ENCODE results near the gene RIPOR2.
"Not testable (repeated sequence)": the region's sequence is repeated elsewhere in the genome, so short reads cannot be mapped to it uniquely, and the experiment has no call there.

Gene RIPOR2

DNA sequence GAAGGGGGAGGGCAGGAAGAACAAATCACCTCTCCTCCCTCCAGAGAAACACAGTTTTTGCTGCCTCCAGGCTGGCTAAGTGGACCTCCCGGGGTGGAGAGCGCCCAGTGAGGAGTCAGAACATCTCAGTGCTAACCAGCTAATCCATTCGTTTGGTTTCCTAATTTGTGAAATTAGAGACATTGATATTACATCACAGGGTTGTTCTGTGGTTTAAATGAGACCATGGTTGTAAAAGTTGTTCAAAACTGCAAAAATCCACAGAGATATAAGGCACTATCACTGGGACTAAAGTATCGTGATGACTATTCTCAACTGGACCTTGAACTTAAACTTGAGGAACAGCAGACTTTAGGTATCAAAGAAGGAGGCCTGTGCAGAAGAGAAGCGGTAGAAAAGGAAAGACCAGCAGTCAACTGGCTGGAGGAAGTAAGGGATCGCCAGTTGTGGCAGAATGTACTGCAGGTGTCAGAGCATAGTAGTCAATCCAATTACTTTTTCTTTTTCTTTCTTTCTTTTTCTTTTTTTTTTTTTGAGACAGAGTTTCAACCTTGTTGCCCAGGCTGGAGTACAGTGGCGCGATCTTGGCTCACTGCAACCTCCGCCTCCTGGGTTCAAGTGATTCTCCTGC is 33.9 kb downstream of the RIPOR2 start:
- DNase-seq: no peak

DNA sequence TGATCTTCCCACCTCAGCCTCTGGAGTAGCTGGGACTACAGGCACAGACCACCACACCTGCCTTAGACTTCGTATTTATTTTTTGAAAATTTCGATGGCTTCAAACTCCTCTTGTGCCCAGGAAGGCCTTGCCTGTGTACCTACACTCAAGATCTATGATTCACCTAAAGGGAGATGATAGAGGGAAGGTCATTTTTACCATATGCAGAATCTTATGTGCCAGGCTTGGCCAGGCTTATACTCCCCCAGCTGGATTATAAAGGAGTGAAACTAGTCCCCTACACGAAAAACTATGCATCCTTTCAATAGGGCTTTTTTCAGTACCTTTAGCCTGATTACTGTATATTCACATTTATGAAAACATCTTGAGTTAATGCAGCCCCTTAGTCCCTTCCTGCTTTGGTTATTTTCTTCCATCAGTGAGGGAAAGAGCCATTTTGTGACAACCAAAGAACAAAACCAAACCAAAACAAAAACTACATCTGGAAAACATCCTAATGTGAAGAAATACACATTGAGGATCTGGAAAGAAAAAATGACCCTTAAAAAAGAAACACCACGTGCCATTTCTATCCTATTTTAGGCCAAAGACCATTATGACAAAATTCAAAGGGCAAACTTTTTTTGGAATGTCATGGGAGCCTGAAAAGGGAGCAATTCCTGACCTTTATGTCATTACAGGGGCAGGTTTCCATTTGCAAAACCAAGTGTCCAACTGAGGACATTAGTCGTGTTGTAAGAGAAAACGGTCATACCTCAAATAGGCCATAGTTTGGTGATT is 34.7 kb downstream of the RIPOR2 start:
- DNase-seq: no peak

DNA sequence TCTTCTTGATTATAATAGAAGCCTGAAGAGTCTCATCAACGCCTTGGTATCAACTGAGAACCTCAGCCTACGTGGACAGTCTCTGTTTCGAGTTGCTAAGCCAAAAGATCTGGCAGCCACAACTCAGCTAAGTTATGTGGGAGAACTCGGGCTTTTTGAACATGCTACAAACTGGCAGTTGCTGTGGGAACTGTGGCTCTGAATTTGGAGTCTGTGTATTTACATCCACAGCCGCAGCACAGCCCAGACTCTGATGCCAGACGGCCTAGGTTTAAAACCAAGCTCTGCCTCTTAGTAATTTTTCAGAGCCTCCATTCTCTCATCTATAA is 35.8 kb downstream of the RIPOR2 start:
- no peak for DNase-seq

DNA sequence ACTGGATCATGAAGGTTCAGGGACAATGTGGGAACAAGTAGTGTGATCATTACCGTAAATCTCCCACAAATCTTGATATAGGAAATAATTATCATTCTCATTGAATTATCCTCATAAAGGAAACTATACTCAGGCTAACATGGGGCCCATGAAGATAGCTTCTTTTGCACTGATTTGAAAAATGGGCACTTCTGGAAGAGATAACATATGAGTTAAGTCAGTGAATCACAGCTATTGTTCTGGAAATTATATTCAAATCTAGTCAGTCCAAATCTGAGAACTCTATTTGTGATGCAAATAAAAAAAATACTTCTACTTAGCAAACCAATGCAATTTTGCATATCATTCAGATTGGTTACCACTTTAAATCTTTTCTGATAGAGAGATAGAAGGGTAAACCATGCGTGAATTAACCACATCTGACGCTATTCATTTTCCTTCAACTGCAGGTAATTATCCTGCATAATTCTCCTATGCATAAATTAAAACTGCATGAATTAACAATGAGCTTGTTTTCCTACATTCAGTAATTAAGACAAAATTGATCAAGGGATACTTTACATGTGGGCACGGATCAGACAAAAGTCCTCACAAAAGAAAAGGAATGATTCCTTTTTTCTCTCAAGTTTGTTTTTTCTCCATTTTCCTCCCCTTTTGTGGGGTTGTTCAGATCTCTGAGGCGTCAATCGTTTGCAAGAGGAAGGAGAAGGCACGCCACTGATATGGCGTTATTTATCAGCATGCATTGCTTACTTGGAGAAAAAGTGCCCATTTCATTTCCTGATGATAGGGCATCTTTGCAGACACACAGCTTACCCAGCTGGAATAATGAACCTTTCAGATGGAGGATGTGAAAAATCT is 36.4 kb downstream of the RIPOR2 start:
- DNase-seq: no peak

DNA sequence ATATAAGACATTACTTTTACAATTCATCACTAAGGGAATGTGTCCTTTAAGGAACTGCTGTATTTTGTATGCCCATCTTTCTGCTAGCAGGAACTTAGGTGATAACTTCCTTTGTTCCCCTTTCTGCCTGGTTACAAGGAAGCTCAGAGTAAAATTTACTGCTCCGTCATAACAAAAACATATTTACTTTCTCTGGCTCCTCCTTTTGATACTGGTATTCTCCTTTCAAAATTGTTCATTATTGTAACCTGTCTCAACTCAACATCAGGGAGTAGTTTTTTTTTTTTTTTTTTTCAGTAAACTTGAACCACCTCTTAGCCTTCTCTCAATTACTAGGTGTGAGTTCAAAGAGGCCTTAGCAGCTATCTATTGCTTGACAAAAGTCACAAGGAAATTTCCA is 37.1 kb downstream of the RIPOR2 start:
- no peak for DNase-seq

DNA sequence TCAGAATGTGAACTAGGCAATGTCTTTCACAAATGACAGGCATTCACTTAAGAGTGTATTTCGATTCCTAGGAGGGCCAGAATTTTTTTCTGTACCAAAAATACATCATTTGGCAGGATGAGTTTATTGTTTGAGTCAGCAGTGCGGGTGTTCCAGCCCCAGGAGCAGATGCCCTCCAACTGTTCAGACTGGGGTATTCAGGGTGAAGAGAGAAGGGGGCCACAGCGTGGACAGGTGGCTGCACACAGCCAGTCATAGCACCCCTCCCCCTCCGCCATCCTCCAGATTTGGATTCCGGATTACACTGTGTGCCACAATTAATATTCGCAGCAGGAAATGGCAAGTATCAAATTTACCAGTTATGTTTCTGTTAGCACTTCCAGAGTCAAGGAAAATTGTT is 38.6 kb downstream of the RIPOR2 start:
- no peak for DNase-seq

DNA sequence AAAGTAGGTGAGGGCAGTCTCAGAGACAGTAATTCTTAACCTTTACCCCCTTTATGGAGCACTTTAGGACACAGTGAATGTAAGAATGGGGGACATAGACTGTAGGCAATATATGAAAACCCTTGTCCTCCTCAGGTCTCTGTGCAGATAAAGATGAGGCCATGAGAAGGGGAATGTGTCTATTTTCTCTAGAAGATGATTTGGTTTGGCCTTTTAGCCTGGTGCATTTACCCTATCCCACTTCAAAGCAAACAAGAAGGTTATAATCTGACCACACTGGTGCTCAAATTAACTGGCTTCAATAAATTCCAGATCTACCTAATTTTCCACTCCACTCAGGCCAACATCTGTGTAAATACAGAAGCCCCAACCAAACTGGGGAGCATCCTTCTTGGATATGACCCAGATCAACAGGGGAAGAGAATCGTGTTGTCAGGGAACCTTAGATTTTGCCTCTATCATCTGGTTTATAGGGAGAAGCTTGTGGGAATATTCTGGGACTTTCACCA is 42.4 kb downstream of the RIPOR2 start:
- no peak for DNase-seq

DNA sequence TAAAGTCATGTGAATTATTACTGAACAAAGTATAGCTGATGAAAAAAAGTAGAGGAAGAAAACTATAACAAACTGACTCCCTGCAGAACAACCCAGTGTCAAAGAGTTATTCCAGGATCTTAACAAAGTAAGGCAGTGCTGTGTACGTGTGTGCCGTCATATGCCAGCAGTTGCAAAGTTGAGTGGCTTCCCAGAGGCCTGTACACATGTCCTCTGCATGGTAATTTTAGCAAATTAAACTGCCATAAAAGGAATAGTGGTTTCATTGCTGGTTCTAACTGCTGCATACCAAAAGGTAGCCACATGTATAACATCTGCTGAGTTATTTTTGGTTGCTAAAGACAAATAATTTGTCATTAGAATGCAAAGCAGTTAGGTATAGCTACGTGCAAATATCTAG is 44.8 kb downstream of the RIPOR2 start:
- no peak for DNase-seq

DNA sequence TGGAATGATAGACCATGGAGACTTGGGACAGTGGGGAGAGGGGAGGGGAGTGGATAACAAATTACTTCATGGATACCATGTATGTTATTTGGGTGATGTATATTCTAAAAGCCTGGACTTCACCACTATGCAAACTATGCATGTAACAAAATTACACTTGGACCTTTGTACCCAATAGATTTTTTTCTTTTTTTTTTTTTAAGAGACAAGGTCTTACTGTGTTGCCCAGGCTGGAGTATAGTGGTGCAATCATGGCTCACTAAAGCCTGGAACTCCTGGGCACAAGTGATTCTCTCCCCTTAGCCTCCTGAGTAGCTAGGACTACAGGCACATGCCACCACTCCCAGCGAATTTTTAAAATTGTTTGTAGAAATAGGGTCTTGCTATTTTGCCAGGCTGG is 45.3 kb downstream of the RIPOR2 start:
- DNase-seq: no peak

DNA sequence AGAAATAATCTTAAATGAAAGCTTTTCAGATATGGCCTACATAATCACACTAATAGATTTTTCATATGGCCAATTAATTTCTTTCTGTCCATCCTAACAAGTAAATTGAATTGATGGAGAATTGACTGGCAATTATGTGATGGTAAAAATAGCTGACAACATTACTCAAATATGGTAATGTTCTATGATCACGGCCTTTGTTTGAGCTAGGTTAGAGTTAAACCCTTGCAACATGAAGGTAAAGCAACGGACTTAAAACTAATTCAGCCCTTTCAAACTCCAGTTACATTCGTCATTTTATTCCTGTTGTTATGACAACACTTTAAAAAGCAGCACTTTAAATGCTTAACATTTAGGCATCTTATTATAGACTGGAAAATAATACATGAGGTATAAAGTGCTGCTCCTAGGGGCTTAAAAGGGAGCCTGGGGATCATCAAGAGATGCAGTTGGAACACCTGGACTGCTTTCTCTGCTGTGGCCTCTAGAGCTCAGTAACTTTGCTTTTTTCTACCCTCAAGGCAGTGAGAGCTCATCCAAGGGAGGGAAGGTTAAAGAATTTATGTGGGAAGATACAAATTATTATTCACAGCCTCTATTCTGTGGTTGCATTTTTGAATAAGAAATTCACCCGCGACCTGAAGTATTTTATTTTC is 46.9 kb downstream of the RIPOR2 start:
- no peak for DNase-seq

DNA sequence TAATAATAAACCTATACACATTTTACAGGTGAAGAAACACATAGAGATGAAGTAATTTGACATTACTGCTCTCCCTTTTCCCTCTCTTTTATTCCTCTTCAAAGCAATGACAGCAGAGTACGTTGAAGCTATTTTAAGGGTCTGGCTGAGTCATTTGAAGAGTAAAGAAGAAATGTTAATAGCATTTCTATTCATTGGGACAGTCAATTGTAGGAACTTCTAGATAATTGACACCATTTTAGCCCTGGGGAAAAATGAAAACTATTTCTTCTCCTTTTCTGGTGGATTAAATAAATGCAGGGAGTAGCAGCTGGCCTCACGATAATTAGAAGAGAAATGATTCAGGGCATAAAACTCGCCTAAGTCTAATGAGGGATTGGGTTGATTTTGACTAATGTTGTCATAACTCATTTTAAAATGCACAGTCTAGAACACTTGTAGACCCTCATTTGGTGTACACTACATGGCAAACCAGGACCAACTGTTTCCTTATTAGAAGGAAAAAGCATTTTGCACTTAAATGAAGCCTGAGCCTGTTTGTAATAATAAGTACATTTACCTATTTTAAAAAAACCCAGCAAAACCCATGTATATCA is 48.1 kb downstream of the RIPOR2 start:
- no peak for DNase-seq

DNA sequence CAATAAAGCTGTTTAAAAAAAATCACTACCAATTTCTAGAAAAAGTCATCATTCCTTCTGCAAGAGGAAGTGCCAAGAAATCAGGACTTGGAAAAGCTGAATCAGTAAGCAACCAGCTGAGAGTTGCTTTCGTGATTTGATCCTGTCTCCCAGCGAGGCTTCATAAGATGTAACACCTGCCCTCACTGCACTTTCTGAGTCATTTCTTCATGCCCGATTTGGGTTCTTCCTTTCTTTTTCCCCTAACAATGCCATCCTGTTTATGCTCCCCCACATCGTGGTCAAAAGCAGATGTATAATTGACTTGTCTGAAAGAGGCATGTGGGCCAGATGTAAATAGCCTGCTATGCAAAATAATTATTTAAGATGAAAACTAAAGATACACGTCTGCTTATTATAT is 52.1 kb downstream of the RIPOR2 start:
- peak; percentile 80 for DNase-seq

DNA sequence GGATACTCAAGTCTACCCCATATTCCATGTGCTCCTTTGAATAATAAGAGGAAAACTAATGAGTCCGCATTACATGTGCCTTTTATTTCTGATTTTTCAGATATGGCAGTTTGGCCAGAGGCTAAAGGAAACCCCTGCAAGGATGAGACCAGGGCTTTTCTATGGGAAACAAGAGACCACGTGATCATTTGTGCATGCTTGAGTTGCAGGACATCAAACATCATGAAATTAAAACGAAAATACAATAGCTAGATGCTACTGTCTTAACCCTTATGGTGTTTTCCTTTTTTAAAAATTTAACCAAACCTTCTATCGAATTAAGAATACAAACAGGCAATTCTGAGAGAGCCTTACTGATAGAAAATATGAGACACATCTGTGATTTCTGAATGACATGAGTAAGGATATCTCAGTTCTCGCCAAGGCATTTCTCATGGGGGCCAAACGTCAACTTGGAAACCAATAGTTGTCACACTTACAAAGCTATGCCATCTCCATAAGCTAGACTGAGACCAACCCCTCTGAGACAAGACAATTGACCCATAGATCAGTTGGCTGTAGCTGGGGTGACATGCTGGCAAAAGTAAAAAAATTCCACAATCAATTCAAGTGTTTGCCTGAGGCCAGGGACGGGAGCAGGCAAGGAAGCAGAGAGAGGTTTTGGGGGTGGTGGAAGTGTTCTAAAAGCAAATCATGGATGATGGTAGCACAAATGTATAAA is 52.8 kb downstream of the RIPOR2 start:
- no peak for DNase-seq

DNA sequence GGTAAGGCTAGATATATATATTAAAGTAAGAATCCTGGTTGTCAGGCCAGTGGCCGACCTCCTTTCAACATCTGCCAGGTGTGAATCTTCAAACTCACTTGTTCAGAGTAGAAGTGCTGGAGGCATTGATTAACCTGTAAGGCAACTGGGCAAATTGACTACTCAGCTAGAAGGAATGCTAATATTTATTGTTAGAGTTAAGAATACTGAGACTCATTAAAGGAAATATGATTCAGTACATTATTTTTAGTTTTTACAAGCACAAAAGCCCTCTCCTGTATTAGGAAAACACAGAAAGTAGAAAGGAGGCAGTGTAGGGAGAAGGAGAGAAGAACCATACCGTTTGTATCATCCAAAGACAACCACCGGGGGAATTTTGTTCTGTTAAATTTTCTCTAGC is 53.5 kb downstream of the RIPOR2 start:
- DNase-seq: peak; percentile 22

DNA sequence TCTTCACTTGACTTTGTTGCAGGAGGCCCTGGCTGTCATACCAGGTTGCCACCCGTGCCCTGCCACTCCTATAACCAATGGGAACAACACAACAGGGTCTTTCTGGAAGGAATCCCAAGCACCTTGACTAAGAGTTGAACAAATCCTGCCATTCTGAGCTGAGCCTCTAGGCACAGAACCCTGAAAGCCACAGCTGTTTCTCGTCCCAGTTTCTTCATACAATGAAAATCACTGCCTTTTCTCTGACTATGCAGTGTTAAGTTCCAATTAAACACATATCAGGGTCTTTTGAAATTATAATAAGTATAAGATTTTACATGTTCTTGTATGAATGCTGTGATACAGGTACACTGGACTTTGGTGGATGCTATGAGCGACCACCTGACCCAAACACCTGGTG is 54.4 kb downstream of the RIPOR2 start:
- no peak for DNase-seq

DNA sequence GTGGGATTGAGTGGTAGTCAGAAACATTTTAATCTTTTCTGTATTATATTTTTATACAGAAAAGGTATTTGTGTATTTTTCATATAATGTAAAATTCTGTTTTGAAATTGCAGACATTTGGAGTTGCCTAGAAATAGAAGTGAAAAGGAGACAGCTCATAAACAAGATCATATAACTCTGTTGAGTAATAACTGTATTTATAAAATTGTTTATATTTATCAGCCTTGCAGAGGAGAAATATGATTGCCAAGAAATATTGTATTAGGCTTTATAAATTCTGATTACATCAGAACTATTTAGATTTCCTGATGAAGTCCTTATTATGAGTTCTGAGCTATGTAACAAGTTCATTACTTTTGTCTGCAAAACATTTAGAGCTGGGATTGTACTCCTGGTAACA is 55.3 kb downstream of the RIPOR2 start:
- DNase-seq: no peak

DNA sequence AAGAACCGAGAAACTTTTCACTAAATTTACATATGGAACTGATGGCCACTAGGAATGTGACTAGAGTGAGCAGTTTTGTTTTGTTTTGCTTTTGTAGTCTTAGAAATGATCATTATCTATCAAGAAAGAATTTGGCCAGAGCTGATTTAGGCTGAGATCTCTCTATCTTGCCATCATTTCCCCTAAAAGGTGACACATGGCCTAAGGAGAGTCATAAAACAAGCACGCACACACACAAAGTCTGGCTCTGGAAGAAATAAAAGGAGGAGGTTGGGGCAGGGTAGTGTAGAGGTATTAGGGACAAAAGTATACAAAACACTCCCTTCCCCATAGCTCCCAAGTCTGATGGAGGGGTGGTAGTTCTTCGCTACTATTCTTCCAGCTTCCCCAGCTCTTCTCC is 56.4 kb downstream of the RIPOR2 start:
- peak; percentile 75 for DNase-seq

DNA sequence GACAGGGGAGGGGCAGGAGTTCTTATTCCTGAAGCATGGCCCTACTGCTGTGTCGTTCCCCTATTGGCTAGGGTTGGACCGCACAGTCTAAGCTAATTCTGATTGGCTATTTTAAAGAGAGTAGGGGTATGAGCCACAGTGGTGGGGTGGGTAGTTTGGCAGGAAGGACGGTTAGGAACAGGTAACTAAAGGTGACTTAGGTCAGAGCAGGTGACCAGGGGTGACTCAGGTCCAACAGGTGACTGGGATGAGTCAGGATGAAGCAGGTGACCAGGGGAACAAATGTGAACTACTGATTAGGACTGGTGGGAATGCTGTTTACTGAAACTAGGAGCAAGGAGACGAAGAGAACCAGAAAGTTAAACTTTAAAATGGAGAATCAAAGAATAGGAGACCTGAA is 58.0 kb downstream of the RIPOR2 start:
- not testable (repeated sequence) for DNase-seq

DNA sequence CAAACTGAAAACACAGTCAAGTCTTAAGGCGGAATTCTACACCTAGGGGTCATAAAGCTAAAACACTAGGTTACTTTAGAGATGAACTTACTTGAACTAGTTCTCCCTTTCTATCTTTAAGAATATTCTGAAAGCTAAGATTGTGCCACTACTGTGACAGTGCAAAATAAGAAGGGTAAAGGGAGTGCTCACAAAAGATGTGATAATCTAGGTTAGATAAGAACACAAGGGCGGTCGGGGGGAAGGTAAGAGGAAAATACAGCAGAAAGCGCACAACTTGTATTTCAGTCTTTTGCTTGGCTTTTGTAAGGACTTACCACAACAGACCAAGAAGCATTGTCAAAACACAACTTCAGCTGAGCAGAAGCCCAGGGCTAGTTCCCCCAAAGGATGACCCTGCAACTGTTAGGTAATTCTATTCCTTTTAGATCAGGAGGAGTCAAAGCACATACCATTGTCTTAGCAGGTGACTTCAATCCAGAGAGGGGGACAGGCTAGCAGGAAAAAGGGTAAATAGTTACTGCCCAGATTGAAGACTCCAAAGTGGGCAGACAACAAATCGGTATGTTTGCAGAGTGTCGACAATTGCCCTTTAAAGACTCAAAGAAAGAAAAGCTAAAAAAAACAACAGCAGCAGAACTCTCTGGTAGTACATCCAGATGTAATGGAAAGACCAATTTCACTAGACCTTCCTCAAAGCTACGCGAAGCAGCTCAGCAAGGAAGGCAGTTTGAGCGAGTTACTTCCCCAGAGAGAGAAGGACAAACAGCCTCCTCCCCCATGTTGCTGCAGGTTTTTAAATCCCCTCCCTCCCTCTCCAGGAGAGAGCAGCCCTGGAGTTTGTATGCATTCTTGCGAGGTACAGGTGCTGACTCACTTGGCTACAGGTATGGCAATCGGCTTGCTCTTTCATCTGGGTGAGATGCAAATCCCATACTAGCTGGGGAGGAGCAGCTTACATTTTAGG is 59.0 kb downstream of the RIPOR2 start:
- no peak for DNase-seq

DNA sequence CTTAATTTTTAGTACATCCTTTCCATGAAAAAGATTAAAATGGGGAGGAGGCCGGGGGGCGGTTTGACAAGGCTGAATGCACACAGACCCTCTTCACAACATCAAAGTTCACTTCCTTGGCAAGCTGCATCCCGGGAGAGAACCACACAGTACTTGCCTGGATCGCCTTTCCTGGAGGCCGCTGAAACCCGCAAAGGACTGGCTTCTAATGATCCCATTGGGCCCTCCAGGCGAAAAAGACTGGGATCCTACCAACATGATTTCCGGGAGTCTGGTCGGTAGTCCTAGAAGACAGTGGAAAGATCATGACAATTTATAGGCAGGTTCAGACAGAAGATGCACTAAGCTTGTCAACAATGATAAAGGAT is 60.2 kb downstream of the RIPOR2 start:
- no peak for DNase-seq

All from EL (cell line).